Activated T-helper 17 cell treated with anti-CD3 and anti-CD28 coated beads, Interleukin-2, amount 50 U/mL, for 72 hours (primary cell): ENCODE data around the gene AFAP1. TPM values are rescaled to one million over a fixed set of nuclear protein-coding genes. Genes with fewer than 3 reads are reported as not detected.

ENCODE experiments used
- ATAC-seq: fragments of 150-1000 bp; cut with Tn5 transposase; replicated peaks from 2 replicates; pipeline ENCODE4 v1.10.0; 2021; ENCODE audit warnings: mild to moderate bottlenecking, moderate library complexity
- H3K27ac Mint-ChIP-seq: one replicate; pipeline ENCODE4 v1.8.0; 2022; ENCODE audit warnings: mixed read lengths
- H3K27me3 Mint-ChIP-seq: one replicate; pipeline ENCODE4 v1.8.0; 2022; ENCODE audit warnings: mixed read lengths
- H3K36me3 Mint-ChIP-seq: one replicate; pipeline ENCODE4 v1.8.0; 2022; ENCODE audit warnings: low read depth, mild to moderate bottlenecking, mixed read lengths
- H3K4me1 Mint-ChIP-seq: one replicate; pipeline ENCODE4 v1.8.0; 2022; ENCODE audit warnings: mixed read lengths
- H3K4me3 Mint-ChIP-seq: one replicate; pipeline ENCODE4 v1.8.0; 2022; ENCODE audit warnings: mild to moderate bottlenecking, mixed read lengths
- H3K9me3 Mint-ChIP-seq: one replicate; pipeline ENCODE4 v1.8.0; 2022; ENCODE audit warnings: mixed read lengths
- total RNA-seq, 2 donors: library from RNA; stranded (reverse); gene quantifications; one replicate each; pipeline ENCODE4 v1.2.3, GENCODE V29; 2022

The AFAP1 gene
- total RNA-seq, 2 donors from 2014 or later: 20.1 to 29.8 TPM

DNA sequence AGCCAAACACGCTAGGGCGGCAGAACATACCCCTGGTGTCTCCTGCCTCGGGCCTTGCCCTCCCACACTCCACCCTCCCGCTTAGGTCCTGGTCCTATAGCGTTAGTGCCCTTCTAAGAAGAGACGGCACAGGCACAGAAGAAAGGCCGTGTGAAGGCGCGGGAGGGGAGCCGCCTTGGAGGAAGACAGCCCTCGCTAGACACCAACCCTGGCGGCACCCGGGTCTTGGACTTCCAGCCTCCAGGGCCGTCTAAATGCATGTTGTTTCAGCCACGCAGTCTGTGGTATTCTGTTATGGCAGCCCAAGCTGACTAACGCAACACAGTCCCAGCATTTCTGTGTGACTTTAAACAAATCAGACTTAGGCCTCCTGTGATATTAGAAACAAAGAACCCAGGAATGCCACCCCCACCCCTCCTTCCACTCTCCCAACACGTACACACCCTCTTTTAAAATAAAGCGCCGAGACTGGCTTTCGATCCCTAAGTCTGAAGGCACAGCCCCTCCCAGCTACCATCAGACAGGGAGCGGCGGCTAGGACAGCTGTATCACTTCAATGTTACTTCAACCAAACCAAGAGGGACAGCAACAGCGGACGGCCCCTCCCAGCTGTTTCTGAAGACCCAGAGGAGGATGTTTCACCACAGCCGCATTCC lies 128.0 kb downstream of the AFAP1 start:
- peaks cover 10% of the 10 kb centered on the region for H3K4me1 Mint-ChIP-seq
- peaks cover 76% of the 10 kb centered on the region for H3K36me3 Mint-ChIP-seq
- H3K4me3 Mint-ChIP-seq: no peak overlapping the region
- no peaks in the 10 kb centered on the region for H3K27me3 Mint-ChIP-seq
- no peak for ATAC-seq
- H3K27ac Mint-ChIP-seq: no peak overlapping the region
- H3K9me3 Mint-ChIP-seq: no peaks in the 10 kb centered on the region

DNA sequence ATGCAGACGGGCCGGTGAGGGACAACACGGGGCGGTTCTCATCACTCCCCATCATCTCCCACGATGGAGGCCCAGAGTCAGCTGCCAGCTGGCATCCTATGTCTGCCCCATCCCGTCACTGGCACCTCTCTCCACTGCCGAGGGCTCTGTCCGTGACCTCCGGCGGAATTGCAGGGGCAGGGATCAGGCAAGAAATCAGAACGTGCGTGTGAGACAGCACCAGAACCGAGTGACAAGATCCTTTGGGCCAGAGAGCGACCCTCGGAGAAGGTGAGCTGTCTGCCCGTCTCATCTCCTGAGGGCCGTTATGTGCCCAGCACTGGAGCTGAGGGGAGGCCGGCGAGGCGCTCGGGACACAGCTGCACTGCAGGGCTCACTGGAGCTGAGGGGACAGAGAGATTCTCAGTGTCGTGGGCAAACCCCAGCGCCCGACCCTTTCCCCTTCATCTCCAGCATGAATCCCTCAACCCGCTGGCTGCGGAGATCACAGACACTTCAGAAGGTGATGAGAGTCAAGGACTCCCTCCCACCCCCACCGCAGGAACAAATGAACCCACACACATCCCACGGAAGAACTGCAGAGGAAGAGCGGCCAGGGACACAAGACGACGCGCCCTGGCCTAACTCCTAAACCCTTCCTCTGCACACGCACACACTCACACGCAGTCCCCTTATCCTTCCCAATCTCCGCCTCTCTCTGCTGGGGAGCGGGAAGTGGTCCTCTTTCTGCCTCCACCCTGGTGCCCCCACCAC lies 128.7 kb downstream of the AFAP1 start:
- Mint-ChIP-seq H3K9me3 (no peaks in the 10 kb centered on the region), H3K27me3 (no peaks in the 10 kb centered on the region), H3K36me3 (peaks cover 69% of the 10 kb centered on the region), H3K4me3 (no peak overlapping the region), H3K4me1 (peaks cover 10% of the 10 kb centered on the region), H3K27ac (no peak overlapping the region)
- no peak for ATAC-seq

DNA sequence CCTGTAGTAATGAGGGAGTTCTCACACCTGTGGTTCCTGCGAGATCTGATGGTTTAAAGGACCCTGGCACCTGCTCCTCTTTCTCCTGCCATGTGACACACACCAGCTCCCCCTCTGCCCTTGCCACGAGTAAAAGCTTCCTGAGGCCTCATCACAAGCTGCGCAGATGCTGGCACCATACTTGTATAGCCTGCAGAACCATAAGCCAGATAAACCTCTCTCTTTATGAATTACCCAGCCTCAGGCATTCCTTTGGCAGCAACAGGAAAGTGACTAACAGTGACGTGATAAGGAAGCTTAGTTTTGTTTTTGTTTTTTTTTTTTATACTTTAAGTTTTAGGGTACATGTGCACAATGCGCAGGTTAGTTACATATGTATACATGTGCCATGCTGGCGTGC lies 130.9 kb downstream of the AFAP1 start:
- no peaks in the 10 kb centered on the region for H3K27me3 Mint-ChIP-seq
- no peak overlapping the region for H3K4me3 Mint-ChIP-seq
- no peak overlapping the region for H3K27ac Mint-ChIP-seq
- peaks cover 54% of the 10 kb centered on the region for H3K36me3 Mint-ChIP-seq
- ATAC-seq: peak; percentile 28
- H3K4me1 Mint-ChIP-seq: peaks cover 7% of the 10 kb centered on the region
- no peaks in the 10 kb centered on the region for H3K9me3 Mint-ChIP-seq

DNA sequence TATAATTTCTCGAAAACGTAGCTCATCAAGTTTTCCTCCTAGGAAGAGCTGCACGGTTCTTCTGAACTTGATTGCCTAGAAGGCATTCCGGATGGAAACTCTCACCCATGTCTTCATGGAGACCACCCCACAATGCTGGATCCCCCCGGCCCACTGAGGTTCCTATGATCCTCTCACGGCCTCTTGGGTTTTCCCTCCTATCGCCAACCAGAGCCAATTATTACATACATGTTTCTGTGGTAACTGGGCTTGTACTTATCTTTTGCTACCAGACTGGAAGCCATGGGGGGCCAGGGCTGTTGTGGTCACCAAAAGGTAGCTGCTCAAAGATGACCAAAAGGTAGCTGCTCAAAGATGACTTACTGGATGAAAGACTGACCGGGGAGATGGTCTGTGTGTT lies 131.5 kb downstream of the AFAP1 start:
- Mint-ChIP-seq H3K9me3 (no peaks in the 10 kb centered on the region), H3K4me3 (no peak overlapping the region), H3K4me1 (peaks cover 5% of the 10 kb centered on the region), H3K36me3 (peaks cover 48% of the 10 kb centered on the region), H3K27ac (no peak overlapping the region), H3K27me3 (no peaks in the 10 kb centered on the region)
- ATAC-seq: no peak

DNA sequence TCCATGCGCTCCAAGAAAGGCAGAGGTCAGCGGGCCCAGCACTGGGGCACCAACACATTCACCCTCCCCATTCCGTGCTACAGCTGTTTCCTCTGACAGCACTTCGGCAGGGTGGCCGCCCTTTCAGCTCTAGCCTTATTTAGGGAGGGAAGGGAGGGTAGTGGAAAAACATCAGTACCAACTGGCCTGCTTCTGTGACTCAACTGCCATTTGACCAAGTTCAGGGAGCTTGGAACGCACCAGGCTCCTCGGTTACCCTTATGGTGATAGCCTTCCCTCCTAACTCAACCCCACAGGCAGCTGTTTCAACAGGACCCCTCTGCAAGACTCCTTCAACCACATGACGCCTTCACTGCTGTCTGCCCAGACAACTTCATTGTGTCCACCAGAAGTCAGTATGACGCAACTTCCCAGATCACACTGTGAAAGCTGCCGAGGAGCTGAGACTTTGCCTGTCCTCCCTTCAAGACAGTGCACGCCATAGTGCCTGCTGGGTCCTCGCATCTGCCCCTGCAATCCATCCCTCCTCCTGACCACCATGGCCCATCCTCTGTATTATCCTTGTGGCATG lies 132.2 kb downstream of the AFAP1 start:
- no peaks in the 10 kb centered on the region for H3K27me3 Mint-ChIP-seq

DNA sequence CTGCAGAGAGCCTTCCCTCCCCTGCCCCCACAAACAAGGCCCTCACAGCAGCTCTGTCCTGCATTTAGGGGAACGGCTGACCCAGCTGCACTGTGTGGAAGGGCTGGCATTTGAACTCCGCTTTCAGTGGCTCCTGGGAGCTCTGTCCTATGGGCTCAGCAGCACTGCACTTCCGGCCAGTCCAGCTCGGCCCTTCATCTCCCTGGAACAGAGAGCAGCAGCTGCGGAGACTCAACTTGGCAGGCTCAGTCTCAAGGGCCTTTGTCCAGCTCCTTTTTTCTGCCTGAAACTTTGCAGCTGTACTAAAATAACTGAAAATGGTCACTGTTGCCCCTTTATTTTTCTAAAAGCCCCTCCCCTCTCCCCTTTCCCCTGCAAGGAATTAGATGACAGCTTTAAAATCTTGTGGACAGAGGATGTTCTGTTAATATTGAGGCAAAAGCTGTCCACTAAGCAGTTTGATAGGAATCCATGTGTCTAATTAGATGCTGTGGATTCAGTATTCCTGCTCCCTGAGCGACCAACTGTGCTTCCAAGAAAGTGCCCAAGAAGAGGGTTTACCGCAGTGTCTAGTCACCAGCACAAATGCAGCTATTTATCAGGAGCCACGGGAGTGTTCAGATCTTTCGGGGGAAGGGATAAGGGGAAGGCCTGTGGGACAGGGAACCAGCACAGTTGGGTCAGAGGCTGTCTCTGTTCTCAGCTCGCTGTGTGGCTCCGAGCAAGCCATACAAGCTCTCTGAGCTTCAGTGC lies 133.1 kb downstream of the AFAP1 start:
- H3K27ac Mint-ChIP-seq: no peak overlapping the region

More for the DNA sequence above, 132.2 kb downstream of the AFAP1 start:
- Mint-ChIP-seq H3K4me3 (no peak overlapping the region), H3K27ac (no peak overlapping the region), H3K36me3 (peaks cover 40% of the 10 kb centered on the region), H3K4me1 (peaks cover 5% of the 10 kb centered on the region), H3K9me3 (no peaks in the 10 kb centered on the region)
- no peak for ATAC-seq

DNA sequence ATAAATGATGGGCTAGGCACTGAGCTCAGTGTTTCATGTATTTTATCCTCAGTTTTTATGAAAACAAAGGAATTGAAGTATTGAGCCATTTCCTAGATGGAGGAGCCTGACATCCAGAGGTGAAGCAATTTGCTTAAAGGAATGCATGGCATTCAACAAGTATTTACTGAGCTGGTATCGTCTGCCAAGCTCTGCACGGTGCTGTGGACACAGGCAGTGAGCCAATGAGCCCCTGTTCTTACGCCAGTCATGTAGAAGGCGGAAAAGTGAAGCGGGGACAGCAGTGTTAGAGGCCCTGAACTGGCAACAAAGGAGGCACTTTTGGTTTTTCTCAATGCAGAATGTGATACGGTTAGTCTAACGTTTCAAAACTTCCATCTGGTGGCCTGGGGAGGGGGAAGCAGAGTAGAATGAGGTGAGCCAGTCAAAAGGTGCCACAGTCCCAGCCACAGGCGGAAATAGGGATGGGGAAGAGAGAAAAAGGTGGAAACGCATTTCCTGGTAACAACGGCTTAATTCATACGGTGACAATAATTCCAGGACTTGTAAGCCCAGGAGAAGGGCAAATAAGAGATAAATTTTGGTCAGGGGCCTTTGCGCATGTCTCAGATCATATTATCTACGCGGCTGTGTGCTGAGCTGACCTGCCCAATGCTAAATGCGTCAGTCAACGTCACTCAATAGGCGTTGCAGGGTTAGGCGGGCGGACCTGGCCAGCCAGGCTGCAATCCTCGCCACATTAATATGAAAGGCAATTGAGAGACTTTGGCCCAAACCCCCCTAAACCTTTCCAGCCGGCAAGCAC lies 133.9 kb downstream of the AFAP1 start:
- Mint-ChIP-seq H3K4me1 (peaks cover 11% of the 10 kb centered on the region), H3K36me3 (peaks cover 53% of the 10 kb centered on the region), H3K27me3 (no peaks in the 10 kb centered on the region), H3K27ac (peak overlapping the region; percentile 26), H3K4me3 (no peak overlapping the region), H3K9me3 (no peaks in the 10 kb centered on the region)
- no peak for ATAC-seq

More for the DNA sequence above, 133.1 kb downstream of the AFAP1 start:
- ATAC-seq: no peak
- peaks cover 45% of the 10 kb centered on the region for H3K36me3 Mint-ChIP-seq
- peaks cover 11% of the 10 kb centered on the region for H3K4me1 Mint-ChIP-seq
- no peak overlapping the region for H3K4me3 Mint-ChIP-seq
- no peaks in the 10 kb centered on the region for H3K27me3 Mint-ChIP-seq
- H3K9me3 Mint-ChIP-seq: no peaks in the 10 kb centered on the region

DNA sequence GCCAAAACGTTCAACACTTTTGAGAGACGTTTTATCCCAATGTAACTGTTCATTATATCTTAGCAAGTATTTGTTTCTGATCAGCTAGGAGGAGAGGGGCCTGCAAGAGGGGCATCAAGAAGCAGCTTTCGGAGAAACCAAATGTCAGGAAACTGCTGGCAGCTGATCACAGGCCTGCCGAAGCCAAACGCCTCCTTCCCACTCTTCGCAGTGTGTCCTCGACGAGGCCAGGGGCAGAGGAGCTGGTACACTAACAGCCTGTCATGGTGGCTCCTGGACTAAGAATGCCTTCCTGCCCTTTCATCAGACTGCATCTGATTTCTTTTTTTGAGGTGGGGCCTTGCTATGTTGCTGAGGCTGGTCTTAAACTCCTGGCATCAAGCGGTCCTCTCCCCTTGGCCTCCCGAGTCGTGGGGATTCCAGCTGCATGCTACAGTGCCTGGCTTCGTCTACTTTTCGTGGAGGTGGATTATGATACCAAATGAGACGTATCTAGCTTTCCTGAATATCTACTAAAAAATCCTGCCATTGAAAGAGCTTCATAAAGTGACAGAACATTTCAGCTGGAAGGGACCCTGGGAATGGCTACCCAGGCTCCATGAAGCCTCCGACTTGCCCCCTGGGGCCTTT lies 134.8 kb downstream of the AFAP1 start:
- H3K36me3 Mint-ChIP-seq: peaks cover 57% of the 10 kb centered on the region
- H3K4me1 Mint-ChIP-seq: peaks cover 11% of the 10 kb centered on the region
- no peak overlapping the region for H3K27ac Mint-ChIP-seq
- H3K9me3 Mint-ChIP-seq: no peaks in the 10 kb centered on the region
- H3K27me3 Mint-ChIP-seq: no peaks in the 10 kb centered on the region
- no peak overlapping the region for H3K4me3 Mint-ChIP-seq
- no peak for ATAC-seq

DNA sequence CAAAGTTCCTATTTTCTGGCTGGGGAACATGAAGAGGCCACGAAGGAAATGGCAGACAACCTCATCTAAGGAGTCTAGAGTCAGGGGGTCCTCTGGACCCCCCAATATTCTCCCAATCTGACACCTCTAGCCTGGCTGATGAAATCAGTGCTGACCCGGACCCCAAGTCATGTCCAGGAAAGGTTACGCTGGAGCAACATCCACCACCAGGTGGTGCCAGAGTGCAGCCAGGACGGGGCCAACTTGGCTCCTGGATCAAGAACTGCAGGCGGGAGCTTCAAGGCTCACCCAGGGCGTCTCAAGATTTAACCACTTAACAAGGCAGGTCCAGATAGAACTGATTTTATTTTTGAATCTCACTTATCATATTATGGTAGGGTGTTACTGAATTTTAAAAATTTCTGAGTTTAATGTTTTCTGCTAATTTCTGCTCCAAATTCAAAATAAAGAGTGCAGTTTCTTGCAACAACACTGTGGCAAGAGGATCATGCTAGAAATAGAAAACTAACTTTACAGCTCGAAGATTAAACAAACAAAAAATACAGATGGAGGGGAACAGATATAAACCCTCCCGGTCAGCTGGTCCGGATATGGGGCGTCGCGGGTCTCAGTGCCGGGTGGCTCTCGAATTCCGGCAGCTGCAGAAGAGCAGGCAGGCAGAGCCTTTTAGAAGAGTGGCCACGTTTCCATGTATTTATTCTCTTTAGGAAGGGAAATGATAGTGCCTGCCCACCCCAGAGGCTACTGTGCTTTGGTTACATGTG lies 135.5 kb downstream of the AFAP1 start:
- Mint-ChIP-seq H3K27ac (no peak overlapping the region), H3K9me3 (no peaks in the 10 kb centered on the region), H3K36me3 (peaks cover 57% of the 10 kb centered on the region), H3K4me1 (peaks cover 11% of the 10 kb centered on the region), H3K4me3 (no peak overlapping the region), H3K27me3 (no peaks in the 10 kb centered on the region)
- ATAC-seq: peak; percentile 73

DNA sequence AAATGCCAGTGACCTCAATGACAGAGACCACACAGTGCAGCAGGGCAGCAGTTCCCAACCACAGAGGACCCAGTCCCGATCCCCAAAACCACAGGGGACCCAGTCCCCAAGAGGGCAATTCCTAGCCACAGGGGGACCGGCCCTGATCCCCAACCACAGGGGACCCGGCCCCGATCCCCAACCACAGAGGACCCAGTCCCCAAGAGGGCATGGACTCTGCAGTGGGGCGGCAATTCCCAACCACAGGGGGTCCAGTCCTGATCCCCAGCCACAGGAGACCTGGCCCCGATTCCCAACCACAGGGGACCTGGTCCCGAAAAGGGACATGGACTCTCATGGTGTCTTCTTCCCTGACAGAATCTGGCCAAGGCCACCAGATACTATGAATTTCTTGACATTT lies 136.3 kb downstream of the AFAP1 start:
- H3K9me3 Mint-ChIP-seq: no peaks in the 10 kb centered on the region
- peaks cover 57% of the 10 kb centered on the region for H3K36me3 Mint-ChIP-seq
- peaks cover 6% of the 10 kb centered on the region for H3K4me1 Mint-ChIP-seq
- no peak overlapping the region for H3K4me3 Mint-ChIP-seq
- no peak overlapping the region for H3K27ac Mint-ChIP-seq
- no peaks in the 10 kb centered on the region for H3K27me3 Mint-ChIP-seq
- no peak for ATAC-seq

DNA sequence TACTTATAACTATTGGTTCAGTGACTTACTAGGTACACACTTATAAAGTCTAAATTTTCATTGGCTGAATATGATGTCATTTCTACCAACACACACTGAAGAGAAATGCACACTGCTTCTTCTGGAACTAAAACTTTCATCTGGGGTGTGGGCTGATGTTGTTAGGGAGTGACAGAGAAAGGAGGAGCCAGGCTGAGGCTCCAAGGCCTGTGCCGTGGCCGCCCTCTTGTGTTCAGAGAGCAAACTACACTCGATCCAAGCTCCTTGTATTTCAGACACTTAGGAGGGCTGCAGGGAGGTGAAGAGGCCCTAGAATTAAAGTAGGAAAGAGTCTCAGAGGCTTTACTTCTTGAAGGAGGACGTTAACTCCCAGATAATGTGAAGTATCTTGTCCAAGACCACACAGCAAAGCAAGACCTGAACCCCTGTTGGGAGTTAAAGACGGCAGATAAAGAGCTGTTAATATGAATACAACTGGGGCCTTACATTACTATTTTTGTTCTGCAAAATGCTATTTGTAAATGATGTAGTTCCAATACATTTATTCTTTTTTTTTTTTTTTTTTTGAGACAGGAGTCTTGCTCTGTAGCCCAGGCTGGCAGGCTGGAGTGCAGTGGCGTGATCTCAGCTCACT lies 137.5 kb downstream of the AFAP1 start:
- Mint-ChIP-seq H3K27me3 (no peaks in the 10 kb centered on the region), H3K4me1 (peaks cover 12% of the 10 kb centered on the region), H3K27ac (peak overlapping the region; percentile 12), H3K9me3 (no peaks in the 10 kb centered on the region), H3K36me3 (peaks cover 59% of the 10 kb centered on the region), H3K4me3 (no peak overlapping the region)
- peak; percentile 91 for ATAC-seq

DNA sequence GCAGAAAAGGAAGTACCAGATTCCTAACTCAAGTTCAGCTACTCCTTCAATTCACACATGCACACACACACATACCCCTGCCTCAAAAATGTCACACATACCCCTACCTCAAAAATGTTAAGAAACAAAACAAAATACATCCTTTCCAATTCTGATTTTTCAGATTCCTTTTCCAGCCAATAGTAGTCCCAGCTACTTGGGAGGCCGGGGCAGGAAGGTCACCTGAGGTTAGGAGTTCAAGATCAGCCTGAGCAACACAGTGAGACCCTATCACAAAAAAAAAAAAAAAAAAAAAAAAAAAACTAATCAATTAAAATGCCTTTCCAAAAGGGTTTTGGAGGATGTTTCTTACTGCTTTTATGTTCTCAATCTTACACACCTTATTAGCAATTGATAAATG lies 138.0 kb downstream of the AFAP1 start:
- ATAC-seq: no peak
- Mint-ChIP-seq H3K4me3 (no peak overlapping the region), H3K36me3 (peaks cover 64% of the 10 kb centered on the region), H3K27ac (peak overlapping the region; percentile 12), H3K27me3 (no peaks in the 10 kb centered on the region), H3K9me3 (no peaks in the 10 kb centered on the region), H3K4me1 (peaks cover 15% of the 10 kb centered on the region)

DNA sequence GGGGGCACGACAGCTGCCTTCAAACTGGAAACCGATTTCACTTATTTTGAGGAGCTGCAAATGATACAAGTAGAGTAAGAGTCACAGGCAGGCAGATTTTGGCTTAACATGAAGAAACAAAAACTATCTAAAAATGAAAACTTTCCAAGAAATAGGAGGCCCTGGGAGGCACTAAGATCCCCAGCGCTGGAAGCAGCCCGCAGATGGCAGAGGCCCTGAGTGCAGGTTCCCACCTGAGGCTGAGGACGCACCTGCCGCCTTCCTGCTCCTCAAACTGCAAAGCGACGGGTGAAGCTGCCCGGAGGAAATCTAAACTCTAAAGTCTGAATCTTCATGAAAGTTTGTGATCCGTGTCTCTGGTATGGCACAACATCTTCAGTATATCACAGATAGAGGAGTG lies 138.7 kb downstream of the AFAP1 start:
- Mint-ChIP-seq H3K4me3 (no peak overlapping the region), H3K27ac (no peak overlapping the region), H3K36me3 (peaks cover 71% of the 10 kb centered on the region), H3K9me3 (no peaks in the 10 kb centered on the region), H3K27me3 (no peaks in the 10 kb centered on the region), H3K4me1 (peaks cover 15% of the 10 kb centered on the region)
- no peak for ATAC-seq
